ENCODE measurements around the gene PLG.
"Not testable (repeated sequence)": the region's sequence is repeated elsewhere in the genome, so short reads cannot be mapped to it uniquely, and the experiment has no call there.

DNA sequence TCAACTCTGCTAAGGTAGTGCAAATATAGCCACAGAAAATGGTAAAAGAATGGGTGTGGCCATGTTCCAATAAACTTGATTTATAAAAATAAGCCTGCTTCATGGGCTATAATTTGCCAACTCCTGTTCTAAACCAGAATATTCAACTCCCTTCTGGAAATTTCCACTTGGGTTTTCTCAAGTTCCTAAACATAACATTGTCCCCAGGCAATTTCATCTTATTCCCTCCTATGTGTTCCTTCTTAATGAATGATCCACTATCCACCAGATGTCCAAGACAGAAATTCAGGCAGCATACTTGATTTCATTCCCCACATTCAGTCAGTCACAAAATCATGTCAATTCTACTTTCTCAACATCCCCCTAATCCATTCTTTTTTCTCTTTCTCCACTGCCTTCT, 7.0 kb upstream of the PLG start:
- not testable (repeated sequence) for TF ChIP-seq MAFK (IDR thresholded peaks at IDR 0.05; ENCODE audit: low read depth, low read length); POLR2A (IDR thresholded peaks at IDR 0.05; ENCODE audit: low read depth, low read length); MAZ (IDR thresholded peaks at IDR 0.05; ENCODE audit: borderline replicate concordance, low read depth, low read length); SMC3 (IDR thresholded peaks at IDR 0.05; ENCODE audit: low read depth, low read length); CEBPB (IDR thresholded peaks at IDR 0.05; ENCODE audit: low read depth, low read length); RCOR1 (IDR thresholded peaks at IDR 0.05; ENCODE audit: insufficient replicate concordance, low read length); RAD21 (IDR thresholded peaks at IDR 0.05; ENCODE audit: low read length); CHD1 (IDR thresholded peaks at IDR 0.05; ENCODE audit: low read depth, low read length); RFX5 (IDR thresholded peaks at IDR 0.05; ENCODE audit: low read depth, low read length)
- TF ChIP-seq, protein P1, sequence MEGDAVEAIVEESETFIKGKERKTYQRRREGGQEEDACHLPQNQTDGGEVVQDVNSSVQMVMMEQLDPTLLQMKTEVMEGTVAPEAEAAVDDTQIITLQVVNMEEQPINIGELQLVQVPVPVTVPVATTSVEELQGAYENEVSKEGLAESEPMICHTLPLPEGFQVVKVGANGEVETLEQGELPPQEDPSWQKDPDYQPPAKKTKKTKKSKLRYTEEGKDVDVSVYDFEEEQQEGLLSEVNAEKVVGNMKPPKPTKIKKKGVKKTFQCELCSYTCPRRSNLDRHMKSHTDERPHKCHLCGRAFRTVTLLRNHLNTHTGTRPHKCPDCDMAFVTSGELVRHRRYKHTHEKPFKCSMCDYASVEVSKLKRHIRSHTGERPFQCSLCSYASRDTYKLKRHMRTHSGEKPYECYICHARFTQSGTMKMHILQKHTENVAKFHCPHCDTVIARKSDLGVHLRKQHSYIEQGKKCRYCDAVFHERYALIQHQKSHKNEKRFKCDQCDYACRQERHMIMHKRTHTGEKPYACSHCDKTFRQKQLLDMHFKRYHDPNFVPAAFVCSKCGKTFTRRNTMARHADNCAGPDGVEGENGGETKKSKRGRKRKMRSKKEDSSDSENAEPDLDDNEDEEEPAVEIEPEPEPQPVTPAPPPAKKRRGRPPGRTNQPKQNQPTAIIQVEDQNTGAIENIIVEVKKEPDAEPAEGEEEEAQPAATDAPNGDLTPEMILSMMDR (conservative IDR thresholded peaks at IDR 0.05; ENCODE audit: low read depth, low read length), result not testable (repeated sequence)
- TF ChIP-seq, protein P2, sequence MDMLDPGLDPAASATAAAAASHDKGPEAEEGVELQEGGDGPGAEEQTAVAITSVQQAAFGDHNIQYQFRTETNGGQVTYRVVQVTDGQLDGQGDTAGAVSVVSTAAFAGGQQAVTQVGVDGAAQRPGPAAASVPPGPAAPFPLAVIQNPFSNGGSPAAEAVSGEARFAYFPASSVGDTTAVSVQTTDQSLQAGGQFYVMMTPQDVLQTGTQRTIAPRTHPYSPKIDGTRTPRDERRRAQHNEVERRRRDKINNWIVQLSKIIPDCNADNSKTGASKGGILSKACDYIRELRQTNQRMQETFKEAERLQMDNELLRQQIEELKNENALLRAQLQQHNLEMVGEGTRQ (IDR thresholded peaks at IDR 0.05; ENCODE audit: low read depth, low read length), result not testable (repeated sequence)
- TF ChIP-seq, protein P3, sequence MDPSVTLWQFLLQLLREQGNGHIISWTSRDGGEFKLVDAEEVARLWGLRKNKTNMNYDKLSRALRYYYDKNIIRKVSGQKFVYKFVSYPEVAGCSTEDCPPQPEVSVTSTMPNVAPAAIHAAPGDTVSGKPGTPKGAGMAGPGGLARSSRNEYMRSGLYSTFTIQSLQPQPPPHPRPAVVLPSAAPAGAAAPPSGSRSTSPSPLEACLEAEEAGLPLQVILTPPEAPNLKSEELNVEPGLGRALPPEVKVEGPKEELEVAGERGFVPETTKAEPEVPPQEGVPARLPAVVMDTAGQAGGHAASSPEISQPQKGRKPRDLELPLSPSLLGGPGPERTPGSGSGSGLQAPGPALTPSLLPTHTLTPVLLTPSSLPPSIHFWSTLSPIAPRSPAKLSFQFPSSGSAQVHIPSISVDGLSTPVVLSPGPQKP (IDR thresholded peaks at IDR 0.05; ENCODE audit: borderline replicate concordance, low read depth, low read length), result not testable (repeated sequence)

Measured in IMR-90 (cell line).